Measurements from ENCODE around the gene CATSPERZ.
A peak's percentile ranks its signal among the peaks of the same experiment; 100 is the strongest.
"Not testable (repeated sequence)": the region's sequence is repeated elsewhere in the genome, so short reads cannot be mapped to it uniquely, and the experiment has no call there.

The CATSPERZ gene

DNA sequence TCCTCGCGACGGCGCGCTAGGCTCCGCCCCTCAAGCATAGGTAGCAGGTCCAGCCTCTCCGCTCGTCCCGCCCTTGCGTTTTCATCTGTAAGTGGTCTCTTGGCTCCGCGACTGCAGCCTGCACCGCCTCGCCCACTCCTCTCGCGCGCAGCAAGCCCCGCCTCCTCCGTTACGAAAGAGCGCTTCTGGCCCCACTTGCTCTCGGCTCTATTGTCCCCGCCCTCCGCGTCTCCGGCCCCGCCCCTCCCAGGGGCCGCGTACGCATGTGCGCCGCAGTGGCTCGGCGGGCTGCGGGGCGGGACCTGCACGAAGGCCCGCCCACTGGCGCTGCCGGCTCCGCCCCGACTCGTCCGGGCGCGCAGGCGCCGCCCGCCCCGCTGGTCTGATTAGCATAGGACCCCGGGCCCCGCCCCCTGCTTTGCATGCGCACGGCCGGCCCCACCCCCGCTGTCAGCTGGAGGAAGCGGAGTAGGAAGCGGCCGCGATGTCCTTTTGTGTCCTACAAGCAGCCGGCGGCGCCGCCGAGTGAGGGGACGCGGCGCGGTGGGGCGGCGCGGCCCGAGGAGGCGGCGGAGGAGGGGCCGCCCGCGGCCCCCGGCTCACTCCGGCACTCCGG is 5.0 kb downstream of the CATSPERZ start, which contains the start of gene ESRRA:
Gene ESRRA (plus strand): TSS at position 450 of the 616 bp plus-strand sequence. CDS start 1,656 bp downstream, outside the sequence.
- Histone ChIP-seq H3K4me3 (ENCODE audit: low read depth in 1 of 2, low read length in 1 of 2) (peak within 1 kb of the TSS; percentile 77 to 91), H3K36me3 (peaks cover 13% of the 10 kb centered on the region), H3K27me3 (peaks cover 26% of the 10 kb centered on the region), H3K4me1 (ENCODE audit: control insufficient read depth in 1 of 2, insufficient read depth in 1 of 2, low read depth in 1 of 2, low read length in 1 of 2) (peaks cover 38 to 45% of the 10 kb centered on the region in 2 experiments), H3K9me3 (no peaks in the 10 kb centered on the region), H3K27ac (peak within 1 kb of the TSS; percentile 99)
- TF ChIP-seq, protein P1, sequence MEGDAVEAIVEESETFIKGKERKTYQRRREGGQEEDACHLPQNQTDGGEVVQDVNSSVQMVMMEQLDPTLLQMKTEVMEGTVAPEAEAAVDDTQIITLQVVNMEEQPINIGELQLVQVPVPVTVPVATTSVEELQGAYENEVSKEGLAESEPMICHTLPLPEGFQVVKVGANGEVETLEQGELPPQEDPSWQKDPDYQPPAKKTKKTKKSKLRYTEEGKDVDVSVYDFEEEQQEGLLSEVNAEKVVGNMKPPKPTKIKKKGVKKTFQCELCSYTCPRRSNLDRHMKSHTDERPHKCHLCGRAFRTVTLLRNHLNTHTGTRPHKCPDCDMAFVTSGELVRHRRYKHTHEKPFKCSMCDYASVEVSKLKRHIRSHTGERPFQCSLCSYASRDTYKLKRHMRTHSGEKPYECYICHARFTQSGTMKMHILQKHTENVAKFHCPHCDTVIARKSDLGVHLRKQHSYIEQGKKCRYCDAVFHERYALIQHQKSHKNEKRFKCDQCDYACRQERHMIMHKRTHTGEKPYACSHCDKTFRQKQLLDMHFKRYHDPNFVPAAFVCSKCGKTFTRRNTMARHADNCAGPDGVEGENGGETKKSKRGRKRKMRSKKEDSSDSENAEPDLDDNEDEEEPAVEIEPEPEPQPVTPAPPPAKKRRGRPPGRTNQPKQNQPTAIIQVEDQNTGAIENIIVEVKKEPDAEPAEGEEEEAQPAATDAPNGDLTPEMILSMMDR (IDR thresholded peaks at IDR 0.05) = peak; percentile 39

DNA sequence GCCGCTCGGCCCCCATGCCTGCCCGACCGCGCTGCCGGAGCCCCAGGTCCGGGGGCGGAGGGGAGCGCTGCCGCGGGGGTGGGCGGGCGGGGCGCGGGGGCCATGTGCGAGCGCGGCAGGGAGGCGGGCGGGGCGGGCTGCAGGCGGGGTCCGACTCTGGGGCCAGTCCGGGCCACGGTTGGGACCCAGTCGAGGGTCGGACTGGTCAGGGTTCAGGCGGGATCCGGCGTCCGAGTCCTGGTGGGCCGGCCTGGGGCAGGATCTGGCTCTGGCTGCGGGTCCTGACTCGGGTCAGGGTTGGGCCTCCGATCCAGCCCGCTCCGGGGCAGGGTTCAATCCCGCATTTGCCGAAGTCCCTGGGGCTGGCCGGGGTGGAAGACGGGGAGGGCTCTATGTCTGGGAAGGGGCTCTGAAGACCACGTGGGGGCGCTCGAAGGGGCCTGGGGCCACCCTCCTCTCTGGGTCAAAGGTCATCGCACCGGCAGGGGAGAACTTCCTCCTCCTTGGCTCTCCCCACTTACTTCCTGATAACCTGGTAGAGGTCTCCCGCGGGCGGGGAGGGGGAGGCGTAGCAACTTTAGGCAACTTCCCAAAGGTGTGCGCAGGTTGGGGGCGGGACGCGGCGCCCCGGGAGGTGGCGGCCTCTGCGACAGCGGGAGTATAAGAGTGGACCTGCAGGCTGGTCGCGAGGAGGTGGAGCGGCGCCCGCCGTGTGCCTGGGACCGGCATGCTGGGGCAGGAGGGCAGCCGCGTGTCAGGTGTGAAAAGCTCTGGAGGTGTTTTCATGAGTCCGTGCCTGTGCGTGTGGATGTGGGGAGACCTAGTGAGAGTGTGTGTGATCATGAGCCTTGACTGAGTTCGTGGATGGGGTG is 5.8 kb downstream of the CATSPERZ start:
- Histone ChIP-seq H3K9me3 (no peaks in the 10 kb centered on the region), H3K36me3 (peaks cover 17% of the 10 kb centered on the region), H3K27me3 (peaks cover 19% of the 10 kb centered on the region), H3K4me1 (ENCODE audit: control insufficient read depth in 1 of 2, insufficient read depth in 1 of 2, low read depth in 1 of 2, low read length in 1 of 2) (peaks cover 30 to 38% of the 10 kb centered on the region in 2 experiments), H3K4me3 (ENCODE audit: low read depth in 1 of 2, low read length in 1 of 2) (peak overlapping the region; percentile 75 to 91), H3K27ac (peak overlapping the region; percentile 99)
- TF ChIP-seq, protein P1 (IDR thresholded peaks at IDR 0.05) = peak; percentile 46

DNA sequence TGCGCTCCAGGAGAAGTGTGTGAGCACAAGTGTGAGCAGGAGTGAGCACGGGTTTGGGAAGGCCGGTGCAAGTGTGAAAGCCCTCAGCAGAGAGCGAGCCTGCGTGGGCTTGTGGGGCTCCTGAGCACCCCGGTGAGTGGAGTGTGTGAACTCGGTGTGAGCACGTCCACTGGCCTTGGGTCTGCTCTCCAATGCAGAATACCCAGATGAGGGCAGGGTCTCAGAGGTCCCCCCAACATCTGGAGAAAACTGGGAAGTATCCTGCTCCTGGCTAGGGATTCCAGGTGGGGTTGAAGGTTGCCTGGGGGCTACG is 6.4 kb downstream of the CATSPERZ start:
- TF ChIP-seq, protein P1 (IDR thresholded peaks at IDR 0.05) = no peak
- Histone ChIP-seq H3K27ac (peak overlapping the region; percentile 99), H3K36me3 (peaks cover 19% of the 10 kb centered on the region)

DNA sequence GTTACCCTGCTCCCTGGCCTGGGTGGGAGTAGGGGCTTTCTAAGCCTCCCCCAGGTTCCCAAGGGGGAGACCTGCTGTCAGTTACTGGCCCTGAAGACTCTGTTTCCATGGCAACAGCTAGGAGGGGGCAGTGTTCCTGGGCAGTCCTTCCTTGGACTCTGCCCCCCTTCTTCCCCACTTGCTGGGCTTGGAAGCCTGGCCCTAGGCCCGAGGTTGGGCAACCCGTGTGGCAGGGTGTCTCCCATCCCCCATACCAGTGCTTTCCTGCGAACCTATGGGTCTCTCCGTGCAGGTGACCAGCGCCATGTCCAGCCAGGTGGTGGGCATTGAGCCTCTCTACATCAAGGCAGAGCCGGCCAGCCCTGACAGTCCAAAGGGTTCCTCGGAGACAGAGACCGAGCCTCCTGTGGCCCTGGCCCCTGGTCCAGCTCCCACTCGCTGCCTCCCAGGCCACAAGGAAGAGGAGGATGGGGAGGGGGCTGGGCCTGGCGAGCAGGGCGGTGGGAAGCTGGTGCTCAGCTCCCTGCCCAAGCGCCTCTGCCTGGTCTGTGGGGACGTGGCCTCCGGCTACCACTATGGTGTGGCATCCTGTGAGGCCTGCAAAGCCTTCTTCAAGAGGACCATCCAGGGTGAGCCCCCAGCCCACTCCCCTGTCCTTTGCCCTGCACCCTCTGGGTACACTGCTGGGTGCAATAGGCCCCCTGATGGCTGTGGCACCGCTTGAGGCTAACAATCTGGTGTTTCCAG is 6.9 kb downstream of the CATSPERZ start:
- Histone ChIP-seq H3K27me3 (peaks cover 10% of the 10 kb centered on the region), H3K4me1 (ENCODE audit: control insufficient read depth in 1 of 2, insufficient read depth in 1 of 2, low read depth in 1 of 2, low read length in 1 of 2) (peaks cover 26 to 31% of the 10 kb centered on the region in 2 experiments), H3K4me3 (ENCODE audit: low read depth in 1 of 2, low read length in 1 of 2) (peak overlapping the region; percentile 75 to 91), H3K36me3 (peaks cover 20% of the 10 kb centered on the region), H3K27ac (peak overlapping the region; percentile 99), H3K9me3 (no peaks in the 10 kb centered on the region)
- TF ChIP-seq, protein P1 (IDR thresholded peaks at IDR 0.05) = no peak

More for the DNA sequence above, 6.4 kb downstream of the CATSPERZ start:
- Histone ChIP-seq H3K27me3 (peaks cover 15% of the 10 kb centered on the region), H3K4me1 (ENCODE audit: control insufficient read depth in 1 of 2, insufficient read depth in 1 of 2, low read depth in 1 of 2, low read length in 1 of 2) (peaks cover 27 to 33% of the 10 kb centered on the region in 2 experiments), H3K4me3 (ENCODE audit: low read depth in 1 of 2, low read length in 1 of 2) (peak overlapping the region; percentile 75 to 91), H3K9me3 (no peaks in the 10 kb centered on the region)

DNA sequence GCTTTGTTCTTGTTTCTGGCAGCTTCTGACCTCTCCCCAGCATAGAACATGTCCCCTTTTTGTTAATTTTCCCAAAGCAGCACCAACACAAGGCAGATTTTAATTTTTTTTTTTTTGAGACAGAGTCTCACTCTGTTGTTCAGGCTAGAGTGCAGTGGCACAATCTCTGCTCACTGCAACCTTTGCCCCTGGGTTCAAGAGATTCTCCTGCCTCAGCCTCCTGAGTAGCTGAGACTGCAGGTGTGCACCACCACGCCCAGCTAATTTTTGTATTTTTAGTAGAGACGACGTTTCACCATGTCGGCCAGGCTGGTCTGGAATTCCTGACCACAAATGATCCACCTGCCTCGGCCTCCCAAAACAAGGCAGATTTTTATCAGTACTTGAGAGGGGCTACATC is 7.6 kb downstream of the CATSPERZ start:
- Histone ChIP-seq H3K27ac (peak overlapping the region; percentile 99), H3K4me1 (ENCODE audit: control insufficient read depth in 1 of 2, insufficient read depth in 1 of 2, low read depth in 1 of 2, low read length in 1 of 2) (peaks cover 26 to 31% of the 10 kb centered on the region in 2 experiments), H3K36me3 (peaks cover 26% of the 10 kb centered on the region)
- H3K27me3 ChIP-seq; H3K9me3 ChIP-seq; H3K4me3 ChIP-seq (ENCODE audit: low read depth in 1 of 2, low read length in 1 of 2): not testable (repeated sequence)

Measured in neutrophil (primary cell).